ENCODE measurements around the gene NR2C1.
A peak's percentile ranks its signal among the peaks of the same experiment; 100 is the strongest.

NR2C1 gene

DNA sequence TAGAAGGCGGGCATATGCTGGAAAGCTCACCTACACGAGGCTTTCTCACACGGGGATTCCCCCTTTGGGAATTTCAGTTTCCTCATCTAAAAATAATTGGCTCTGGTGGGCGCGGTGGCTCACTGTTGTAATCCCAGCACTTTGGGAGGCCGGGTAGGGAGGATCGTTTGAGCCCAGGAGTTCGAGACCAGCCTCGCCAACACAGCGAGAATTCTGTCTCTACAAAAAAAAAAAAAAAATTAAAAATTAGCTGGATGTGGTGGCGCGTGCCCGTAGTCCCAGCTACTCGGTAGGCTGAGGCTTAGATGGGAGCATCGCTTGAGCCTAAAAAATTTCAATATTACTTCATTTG lies 69.5 kb downstream of the NR2C1 start:
- H3K4me1 ChIP-seq (ENCODE audit: control insufficient read depth, low read length): peaks cover 23% of the 10 kb centered on the region
- H3K9me3 ChIP-seq (ENCODE audit: control insufficient read depth, insufficient read depth, low read length): peaks cover 18% of the 10 kb centered on the region
- peak overlapping the region; percentile 72 for H3K4me2 ChIP-seq (ENCODE audit: low read length)
- no peaks in the 10 kb centered on the region for H3K9me2 ChIP-seq (replicated peaks; ENCODE audit: control insufficient read depth, low read length)
- H3K79me2 ChIP-seq (ENCODE audit: control insufficient read depth, low read length): peaks cover 42% of the 10 kb centered on the region
- H4K20me1 ChIP-seq (ENCODE audit: control insufficient read depth, insufficient read depth, low read depth, low read length): no peaks in the 10 kb centered on the region
- TF ChIP-seq, protein P1, sequence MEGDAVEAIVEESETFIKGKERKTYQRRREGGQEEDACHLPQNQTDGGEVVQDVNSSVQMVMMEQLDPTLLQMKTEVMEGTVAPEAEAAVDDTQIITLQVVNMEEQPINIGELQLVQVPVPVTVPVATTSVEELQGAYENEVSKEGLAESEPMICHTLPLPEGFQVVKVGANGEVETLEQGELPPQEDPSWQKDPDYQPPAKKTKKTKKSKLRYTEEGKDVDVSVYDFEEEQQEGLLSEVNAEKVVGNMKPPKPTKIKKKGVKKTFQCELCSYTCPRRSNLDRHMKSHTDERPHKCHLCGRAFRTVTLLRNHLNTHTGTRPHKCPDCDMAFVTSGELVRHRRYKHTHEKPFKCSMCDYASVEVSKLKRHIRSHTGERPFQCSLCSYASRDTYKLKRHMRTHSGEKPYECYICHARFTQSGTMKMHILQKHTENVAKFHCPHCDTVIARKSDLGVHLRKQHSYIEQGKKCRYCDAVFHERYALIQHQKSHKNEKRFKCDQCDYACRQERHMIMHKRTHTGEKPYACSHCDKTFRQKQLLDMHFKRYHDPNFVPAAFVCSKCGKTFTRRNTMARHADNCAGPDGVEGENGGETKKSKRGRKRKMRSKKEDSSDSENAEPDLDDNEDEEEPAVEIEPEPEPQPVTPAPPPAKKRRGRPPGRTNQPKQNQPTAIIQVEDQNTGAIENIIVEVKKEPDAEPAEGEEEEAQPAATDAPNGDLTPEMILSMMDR (IDR thresholded peaks at IDR 0.05; ENCODE audit: low read depth, low read length, poor library complexity, severe bottlenecking): no peak
- H3K36me3 ChIP-seq (ENCODE audit: control insufficient read depth, low read length): peaks cover 27% of the 10 kb centered on the region
- no peaks in the 10 kb centered on the region for H3K27me3 ChIP-seq (ENCODE audit: control insufficient read depth, low read length)
- H3K4me3 ChIP-seq (ENCODE audit: low read length): peak overlapping the region; percentile 90
- 0 out of 2 replicates have a peak, but pooled peaks cover 4% of the 10 kb centered on the region for H3F3A ChIP-seq (ENCODE audit: control insufficient read depth, insufficient read depth)
- no peak overlapping the region for H3K27ac ChIP-seq (ENCODE audit: low read depth, low read length)

DNA sequence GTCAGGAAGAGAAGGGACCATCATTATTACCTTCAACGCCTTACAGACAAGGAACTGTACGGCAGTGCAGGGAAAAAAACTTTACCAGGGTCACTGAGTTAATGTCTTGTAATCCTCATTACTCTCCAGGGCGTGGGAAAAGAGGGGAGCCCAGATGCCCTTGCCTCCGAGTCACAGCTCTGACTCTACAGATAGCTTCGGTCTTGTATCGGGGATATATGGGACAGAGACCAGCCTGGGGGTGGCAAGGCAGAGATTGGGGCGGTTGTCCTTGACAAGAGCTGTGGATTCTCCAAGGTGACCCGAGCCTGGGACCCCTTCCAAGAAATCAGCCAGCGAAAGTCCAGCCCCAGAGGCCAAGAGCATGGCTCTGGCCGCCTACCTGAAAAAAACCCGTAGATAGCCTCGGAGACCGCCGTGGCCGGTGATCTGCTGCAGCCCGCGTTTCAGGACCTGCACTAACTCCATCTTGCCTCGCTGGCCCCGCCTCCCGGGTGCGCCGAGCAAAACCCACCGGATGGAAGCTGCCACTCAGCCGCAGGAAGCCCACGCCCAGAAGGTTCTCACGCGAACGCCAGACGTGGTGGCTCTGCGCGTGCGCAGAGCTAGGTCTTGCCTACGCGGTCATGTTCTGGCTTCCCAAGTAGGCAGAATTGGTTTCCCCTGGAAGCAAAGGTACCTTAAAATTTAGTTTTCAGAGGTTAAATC lies 70.1 kb downstream of the NR2C1 start, which contains the start of gene NDUFA12:
Gene NDUFA12 (minus strand): TSS at position 485 of the 708 bp plus-strand sequence. CDS start 17 bp downstream, at position 468.
- peaks cover 48% of the 10 kb centered on the region for H3K79me2 ChIP-seq (ENCODE audit: control insufficient read depth, low read length)

DNA sequence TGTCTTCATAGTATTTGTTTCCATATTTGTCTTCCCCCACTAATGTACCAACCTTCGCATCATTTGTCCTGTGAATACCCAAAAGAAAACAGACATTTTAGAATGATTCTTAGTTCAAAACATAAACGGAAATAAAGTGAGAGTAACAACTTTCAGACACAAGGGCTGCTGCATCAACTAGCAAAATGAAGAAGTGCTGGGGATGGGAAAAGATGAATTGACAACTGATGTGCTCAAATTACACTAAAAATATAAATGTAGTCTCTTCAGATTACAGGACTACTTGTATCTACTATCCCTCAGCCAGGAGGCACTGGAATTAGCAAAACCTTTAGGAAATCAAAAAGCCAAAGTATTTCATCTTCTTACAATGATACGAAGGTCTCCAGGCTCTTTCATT lies 70.7 kb downstream of the NR2C1 start:
- peak overlapping the region; percentile 90 for H3K4me3 ChIP-seq (ENCODE audit: low read length)
- no peaks in the 10 kb centered on the region for H4K20me1 ChIP-seq (ENCODE audit: control insufficient read depth, insufficient read depth, low read depth, low read length)
- peaks cover 30% of the 10 kb centered on the region for H3K36me3 ChIP-seq (ENCODE audit: control insufficient read depth, low read length)
- no peaks in the 10 kb centered on the region for H3K9me2 ChIP-seq (replicated peaks; ENCODE audit: control insufficient read depth, low read length)
- peak overlapping the region; percentile 41 for H3K27ac ChIP-seq (ENCODE audit: low read depth, low read length)
- peaks cover 54% of the 10 kb centered on the region for H3K79me2 ChIP-seq (ENCODE audit: control insufficient read depth, low read length)
- H3K4me2 ChIP-seq (ENCODE audit: low read length): peak overlapping the region; percentile 72
- H3K9me3 ChIP-seq (ENCODE audit: control insufficient read depth, insufficient read depth, low read length): peaks cover 7% of the 10 kb centered on the region
- H3K4me1 ChIP-seq (ENCODE audit: control insufficient read depth, low read length): peaks cover 34% of the 10 kb centered on the region
- H3F3A ChIP-seq (ENCODE audit: control insufficient read depth, insufficient read depth): 0 out of 2 replicates have a peak, but pooled peaks cover 4% of the 10 kb centered on the region
- TF ChIP-seq, protein P1 (IDR thresholded peaks at IDR 0.05; ENCODE audit: low read depth, low read length, poor library complexity, severe bottlenecking): no peak
- no peak for TF ChIP-seq EZH2phosphoT487 (IDR thresholded peaks at IDR 0.05; ENCODE audit: borderline replicate concordance, low read length)
- H3K27me3 ChIP-seq (ENCODE audit: control insufficient read depth, low read length): no peaks in the 10 kb centered on the region

More for the DNA sequence above, 70.1 kb downstream of the NR2C1 start, which contains the start of gene NDUFA12:
- Histone ChIP-seq H3K27me3 (ENCODE audit: control insufficient read depth, low read length) (no peaks in the 10 kb centered on the region), H3K36me3 (ENCODE audit: control insufficient read depth, low read length) (peaks cover 27% of the 10 kb centered on the region), H3K4me3 (ENCODE audit: low read length) (peak within 1 kb of the TSS; percentile 90), H3K27ac (ENCODE audit: low read depth, low read length) (peak within 1 kb of the TSS; percentile 41), H3K9me3 (ENCODE audit: control insufficient read depth, insufficient read depth, low read length) (peaks cover 13% of the 10 kb centered on the region), H3K9me2 (replicated peaks; ENCODE audit: control insufficient read depth, low read length) (no peaks in the 10 kb centered on the region), H3K4me2 (ENCODE audit: low read length) (peak within 1 kb of the TSS; percentile 72), H3F3A (ENCODE audit: control insufficient read depth, insufficient read depth) (0 out of 2 replicates have a peak, but pooled peaks cover 4% of the 10 kb centered on the region), H3K4me1 (ENCODE audit: control insufficient read depth, low read length) (peaks cover 28% of the 10 kb centered on the region), H4K20me1 (ENCODE audit: control insufficient read depth, insufficient read depth, low read depth, low read length) (no peaks in the 10 kb centered on the region)
- TF ChIP-seq, protein P1 (IDR thresholded peaks at IDR 0.05; ENCODE audit: low read depth, low read length, poor library complexity, severe bottlenecking): no peak
